Uterus (tissue), 2 donors: ENCODE results near the gene GLDC.

Experiments used
- POLR2A ChIP-seq, 2 donors: fragments of 450-650 bp; IDR thresholded peaks; one replicate each; pipeline ENCODE4 v1.6.1; 2016; ENCODE audit warnings: antibody characterized with exemption in 2 of 2, mild to moderate bottlenecking in 1 of 2, moderate library complexity in 1 of 2
- TF ChIP-seq, protein P1 (sequence below), 4 experiments: fragments of 200-600 bp in 2 of 4; fragments of 450-650 bp in 2 of 4; sonication (generic) in 2 of 4; IDR thresholded peaks; one replicate each; pipeline ENCODE4 v1.5.1; 2016 to 2019; ENCODE audit warnings: antibody characterized with exemption in 4 of 4, mild to moderate bottlenecking in 2 of 4, moderate library complexity in 1 of 4

DNA sequence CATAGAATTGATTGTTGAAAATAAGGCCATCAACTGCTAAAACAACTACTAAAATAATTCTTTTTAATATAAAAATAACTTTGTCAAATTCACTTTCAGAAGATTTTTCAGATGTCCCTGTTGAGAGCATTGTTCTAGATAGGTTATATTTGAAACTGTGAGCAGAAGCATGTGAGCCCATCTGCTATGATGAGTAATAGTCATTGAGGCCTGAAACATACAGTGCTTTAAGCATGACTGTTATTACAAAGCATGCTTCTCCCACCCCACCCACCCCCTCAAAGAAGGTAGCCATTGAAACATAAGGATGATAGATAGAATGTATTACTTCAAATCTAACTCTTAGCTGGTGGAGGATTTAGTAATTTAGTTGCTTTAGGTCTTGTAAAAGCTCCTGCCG lies 146.5 kb downstream of the GLDC start:
- TF ChIP-seq, protein P1, sequence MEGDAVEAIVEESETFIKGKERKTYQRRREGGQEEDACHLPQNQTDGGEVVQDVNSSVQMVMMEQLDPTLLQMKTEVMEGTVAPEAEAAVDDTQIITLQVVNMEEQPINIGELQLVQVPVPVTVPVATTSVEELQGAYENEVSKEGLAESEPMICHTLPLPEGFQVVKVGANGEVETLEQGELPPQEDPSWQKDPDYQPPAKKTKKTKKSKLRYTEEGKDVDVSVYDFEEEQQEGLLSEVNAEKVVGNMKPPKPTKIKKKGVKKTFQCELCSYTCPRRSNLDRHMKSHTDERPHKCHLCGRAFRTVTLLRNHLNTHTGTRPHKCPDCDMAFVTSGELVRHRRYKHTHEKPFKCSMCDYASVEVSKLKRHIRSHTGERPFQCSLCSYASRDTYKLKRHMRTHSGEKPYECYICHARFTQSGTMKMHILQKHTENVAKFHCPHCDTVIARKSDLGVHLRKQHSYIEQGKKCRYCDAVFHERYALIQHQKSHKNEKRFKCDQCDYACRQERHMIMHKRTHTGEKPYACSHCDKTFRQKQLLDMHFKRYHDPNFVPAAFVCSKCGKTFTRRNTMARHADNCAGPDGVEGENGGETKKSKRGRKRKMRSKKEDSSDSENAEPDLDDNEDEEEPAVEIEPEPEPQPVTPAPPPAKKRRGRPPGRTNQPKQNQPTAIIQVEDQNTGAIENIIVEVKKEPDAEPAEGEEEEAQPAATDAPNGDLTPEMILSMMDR (IDR thresholded peaks at IDR 0.05): no peak
- TF ChIP-seq POLR2A (IDR thresholded peaks at IDR 0.05): no peak
